Upper lobe of right lung (tissue), 1 donor: ENCODE results near the gene TCEA3. TPM values are rescaled to one million over a fixed set of nuclear protein-coding genes. Genes with fewer than 3 reads are reported as not detected.

Experiments
- ATAC-seq: fragments of 200-7000 bp; cut with Tn5 transposase; one replicate; pipeline ENCODE4 v1.9.1; 2020; ENCODE audit warnings: mild to moderate bottlenecking, moderate library complexity
- DNase-seq: peaks from one replicate; pipeline ENCODE4 v3.0.0-alpha.2; 2020
- H3K27ac ChIP-seq: fragments of 200-600 bp; one replicate; pipeline ENCODE4 v1.8.0; 2022
- H3K27me3 ChIP-seq: fragments of 200-600 bp; one replicate; pipeline ENCODE4 v1.8.0; 2022; ENCODE audit warnings: mild to moderate bottlenecking
- H3K36me3 ChIP-seq: fragments of 200-600 bp; one replicate; pipeline ENCODE4 v1.8.0; 2022
- H3K4me1 ChIP-seq: fragments of 200-600 bp; one replicate; pipeline ENCODE4 v1.8.0; 2022
- H3K4me3 ChIP-seq: fragments of 200-600 bp; one replicate; pipeline ENCODE4 v1.8.0; 2022; ENCODE audit warnings: mild to moderate bottlenecking
- H3K9me3 ChIP-seq: fragments of 200-600 bp; one replicate; pipeline ENCODE4 v1.8.0; 2022
- CTCF ChIP-seq: fragments of 200-600 bp; IDR thresholded peaks from one replicate; pipeline ENCODE4 v1.8.0; 2022; ENCODE audit warnings: antibody characterized with exemption
- intact Hi-C: fragments of 100-400 bp; cut with DNase I; formaldehyde crosslinking; loops from one replicate; pipeline ENCODE4 v1.11.0; 2022
- total RNA-seq: library from RNA; stranded (reverse); fragmentation: NEBNext Ultra II Directional; extraction: Animal tissue kit (Norgen Biotek cat#: 25700); gene quantifications from one replicate; pipeline ENCODE4 v1.2.1, GENCODE V29; 2021
- donor health status: DM: no; HTN: yes; CAD: no; lungs with severe emphysema.

The TCEA3 gene
- total RNA-seq, 1 donor from 2014 or later: 39.4 TPM

DNA sequence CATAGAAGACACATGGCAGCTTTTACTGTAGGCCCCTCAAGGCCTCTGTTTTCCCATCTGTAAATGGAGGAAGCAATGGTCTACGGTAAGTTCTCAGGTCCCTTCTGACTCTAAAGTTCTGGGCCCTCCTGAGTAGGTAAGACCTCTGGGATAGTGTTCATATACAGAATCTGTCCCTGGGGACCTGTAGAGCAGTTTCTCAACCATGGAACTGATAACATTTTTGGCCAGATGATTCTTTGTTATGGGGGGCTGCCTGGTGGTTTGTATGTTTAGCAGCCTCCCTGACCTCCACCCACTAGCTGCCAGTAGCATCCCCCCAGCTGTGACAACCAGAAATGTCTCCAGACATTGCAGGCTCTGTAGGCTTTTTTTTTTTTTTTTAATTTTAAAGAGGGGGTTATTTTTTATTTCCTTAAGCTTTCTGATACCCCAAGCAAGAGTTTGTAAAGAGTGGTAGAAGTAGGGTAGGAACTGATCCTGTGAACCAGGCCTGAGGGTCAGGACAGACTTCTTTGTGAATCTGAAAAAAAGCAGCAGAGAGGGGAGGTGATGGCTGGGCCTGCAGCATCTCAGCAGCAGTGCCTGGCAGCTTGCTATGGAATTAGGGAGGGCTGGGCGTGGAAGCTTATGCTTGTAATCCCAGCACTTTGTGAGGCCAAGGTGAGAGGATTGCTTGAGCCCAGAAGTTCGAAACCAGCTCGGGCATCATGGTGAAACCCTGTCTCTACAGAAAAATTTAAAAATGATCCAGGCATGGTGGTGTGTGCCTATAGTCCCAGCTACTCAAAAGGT is 20.2 kb upstream of the TCEA3 start:
- no peak for DNase-seq

DNA sequence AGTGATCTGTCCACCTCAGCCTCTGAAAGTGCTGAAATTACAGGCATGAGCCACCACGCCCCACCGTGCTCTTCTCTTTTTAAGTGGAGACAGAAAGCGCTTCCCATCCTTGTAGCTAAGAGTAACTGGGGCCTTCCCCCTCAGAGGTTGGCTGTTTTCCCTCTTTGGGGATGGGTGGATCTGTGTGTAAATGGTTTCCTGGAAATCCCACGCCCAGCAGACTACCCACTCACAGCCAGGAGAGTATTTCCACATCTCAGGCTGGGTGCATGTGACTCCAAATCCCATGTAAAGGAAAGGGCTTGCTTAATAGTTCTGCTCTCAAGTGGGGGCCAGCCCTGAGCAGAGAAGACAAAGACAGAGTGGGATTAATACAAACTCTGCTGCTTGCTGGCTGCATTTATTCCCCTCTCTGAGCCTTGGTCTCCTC is 19.6 kb upstream of the TCEA3 start:
- Histone ChIP-seq H3K4me1 (peaks cover 16% of the 10 kb centered on the region), H3K4me3 (peak overlapping the region; percentile 40), H3K36me3 (peaks cover 1% of the 10 kb centered on the region), H3K27me3 (no peaks in the 10 kb centered on the region), H3K27ac (peak overlapping the region; percentile 75), H3K9me3 (no peaks in the 10 kb centered on the region)
- TF ChIP-seq CTCF: no peak
- ATAC-seq: peak; percentile 95
- peak; percentile 79 for DNase-seq
- intact Hi-C loops: no loop called here

More for the DNA sequence above, 20.2 kb upstream of the TCEA3 start:
- peaks cover 6% of the 10 kb centered on the region for H3K36me3 ChIP-seq
- peak overlapping the region; percentile 40 for H3K4me3 ChIP-seq
- H3K27ac ChIP-seq: peak overlapping the region; percentile 75
- intact Hi-C loops: no loop called here
- H3K27me3 ChIP-seq: no peaks in the 10 kb centered on the region
- peaks cover 17% of the 10 kb centered on the region for H3K4me1 ChIP-seq
- no peaks in the 10 kb centered on the region for H3K9me3 ChIP-seq
- peak; percentile 3 for ATAC-seq
- no peak for TF ChIP-seq CTCF

DNA sequence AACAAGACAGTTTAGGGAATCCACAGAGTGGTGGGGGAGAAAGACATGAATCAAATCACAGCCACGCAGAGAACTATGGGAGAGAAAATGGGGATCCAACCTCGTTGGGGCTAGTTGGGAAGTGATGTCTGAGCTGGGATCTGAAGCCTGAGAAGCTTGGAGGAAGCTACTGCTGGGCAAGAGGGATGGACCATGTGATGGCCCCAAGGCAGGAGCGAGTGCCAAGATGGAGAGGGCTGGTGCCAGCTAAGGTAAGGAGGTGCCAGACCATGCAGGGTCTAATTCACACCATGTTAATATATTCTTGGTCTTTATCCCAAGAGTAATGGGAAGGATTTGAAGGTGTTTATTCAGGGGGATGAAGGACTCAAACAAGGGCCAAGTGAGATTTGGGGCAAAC is 18.2 kb upstream of the TCEA3 start:
- intact Hi-C loops: no loop called here
- H3K36me3 ChIP-seq: no peaks in the 10 kb centered on the region
- ATAC-seq (no peak), DNase-seq (no peak)
- H3K4me3 ChIP-seq: no peak overlapping the region
- no peak overlapping the region for H3K27ac ChIP-seq
- H3K9me3 ChIP-seq: no peaks in the 10 kb centered on the region
- H3K4me1 ChIP-seq: peaks cover 16% of the 10 kb centered on the region
- no peaks in the 10 kb centered on the region for H3K27me3 ChIP-seq
- no peak for TF ChIP-seq CTCF

GRCh38 chr1:23441446-23442148 is 17.0 kb upstream of the TCEA3 start:
- ATAC-seq (no peak), DNase-seq (no peak)
- no peak for TF ChIP-seq CTCF
- Histone ChIP-seq H3K27ac (no peak overlapping the region), H3K4me1 (peaks cover 16% of the 10 kb centered on the region), H3K36me3 (peaks cover 4% of the 10 kb centered on the region), H3K9me3 (no peaks in the 10 kb centered on the region), H3K4me3 (no peak overlapping the region), H3K27me3 (no peaks in the 10 kb centered on the region)
- intact Hi-C loops: no loop called here

GRCh38 chr1:23438545-23438944 is 14.0 kb upstream of the TCEA3 start:
- intact Hi-C loops: no loop called here
- TF ChIP-seq CTCF: no peak
- H3K4me1 ChIP-seq: peaks cover 2% of the 10 kb centered on the region
- H3K27ac ChIP-seq: no peak overlapping the region
- no peaks in the 10 kb centered on the region for H3K9me3 ChIP-seq
- no peaks in the 10 kb centered on the region for H3K27me3 ChIP-seq
- peaks cover 19% of the 10 kb centered on the region for H3K36me3 ChIP-seq
- no peak overlapping the region for H3K4me3 ChIP-seq
- DNase-seq (no peak), ATAC-seq (no peak)
